Measurements from ENCODE around the gene ATP2C2.

The ATP2C2 gene

GRCh38 chr16:84498223-84498610, 129.9 kb downstream of the ATP2C2 start:
- no peak for DNase-seq (ENCODE audit: low read depth)

GRCh38 chr16:84498859-84499620, 130.7 kb downstream of the ATP2C2 start:
- DNase-seq (ENCODE audit: low read depth), result no peak

DNA sequence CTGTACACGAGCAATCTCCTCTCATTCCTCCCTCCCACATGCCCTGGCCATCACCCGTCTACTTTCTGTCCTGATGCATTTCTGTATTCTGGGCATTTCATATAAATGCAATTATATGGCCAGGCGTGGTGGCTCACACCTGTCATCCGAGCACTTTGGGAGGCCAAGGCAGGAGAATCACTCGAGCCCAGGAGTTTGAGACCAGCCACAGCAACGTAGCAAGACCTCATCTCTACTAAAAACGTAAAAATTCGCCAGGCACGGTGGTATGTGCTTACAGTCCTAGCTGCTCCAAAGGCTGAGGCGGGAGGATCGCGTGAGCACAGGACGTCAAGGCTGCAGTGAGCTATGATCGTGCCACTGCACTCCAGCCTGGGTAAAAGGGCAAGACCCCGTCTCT, 131.3 kb downstream of the ATP2C2 start:
- no peak for DNase-seq (ENCODE audit: low read depth)

GRCh38 chr16:84500531-84500930, 132.2 kb downstream of the ATP2C2 start:
- DNase-seq (ENCODE audit: low read depth), result no peak

DNA sequence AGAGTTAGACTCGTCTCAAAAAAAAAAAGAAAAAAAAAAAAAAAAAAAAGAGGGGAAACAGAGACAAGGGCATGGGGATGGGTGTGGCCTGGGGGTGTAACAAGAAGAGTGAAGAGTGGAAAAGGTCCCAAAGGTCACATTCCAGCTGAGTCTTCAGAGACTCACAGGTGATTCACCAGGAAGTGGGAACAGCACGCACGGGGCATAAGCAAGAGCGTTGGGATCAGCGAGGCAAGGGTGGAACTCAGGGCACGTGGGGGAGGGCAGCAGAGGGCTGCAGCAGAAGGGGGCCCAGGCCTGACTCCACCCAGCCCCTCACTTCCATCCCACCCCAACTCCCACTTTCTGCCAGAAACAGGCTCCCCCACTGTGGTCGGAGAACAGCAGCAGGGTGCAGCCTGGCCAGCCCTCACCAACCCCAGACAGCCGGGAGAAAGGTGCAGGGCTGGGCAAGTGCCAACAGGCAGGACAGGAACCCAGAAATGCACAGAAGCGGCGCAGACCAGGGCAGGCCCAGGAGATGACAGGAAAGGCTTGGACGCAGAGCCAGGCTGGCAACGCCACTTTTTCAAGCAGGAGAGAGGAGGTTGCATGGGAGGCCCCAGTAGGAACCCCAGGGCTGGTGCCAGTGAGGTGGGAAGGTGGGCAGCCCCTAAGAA, 132.9 kb downstream of the ATP2C2 start:
- DNase-seq (ENCODE audit: low read depth), result no peak

GRCh38 chr16:84502075-84502474, 133.7 kb downstream of the ATP2C2 start:
- DNase-seq (ENCODE audit: low read depth), result no peak

GRCh38 chr16:84502581-84502980, 134.2 kb downstream of the ATP2C2 start:
- DNase-seq (ENCODE audit: low read depth), result no peak

DNA sequence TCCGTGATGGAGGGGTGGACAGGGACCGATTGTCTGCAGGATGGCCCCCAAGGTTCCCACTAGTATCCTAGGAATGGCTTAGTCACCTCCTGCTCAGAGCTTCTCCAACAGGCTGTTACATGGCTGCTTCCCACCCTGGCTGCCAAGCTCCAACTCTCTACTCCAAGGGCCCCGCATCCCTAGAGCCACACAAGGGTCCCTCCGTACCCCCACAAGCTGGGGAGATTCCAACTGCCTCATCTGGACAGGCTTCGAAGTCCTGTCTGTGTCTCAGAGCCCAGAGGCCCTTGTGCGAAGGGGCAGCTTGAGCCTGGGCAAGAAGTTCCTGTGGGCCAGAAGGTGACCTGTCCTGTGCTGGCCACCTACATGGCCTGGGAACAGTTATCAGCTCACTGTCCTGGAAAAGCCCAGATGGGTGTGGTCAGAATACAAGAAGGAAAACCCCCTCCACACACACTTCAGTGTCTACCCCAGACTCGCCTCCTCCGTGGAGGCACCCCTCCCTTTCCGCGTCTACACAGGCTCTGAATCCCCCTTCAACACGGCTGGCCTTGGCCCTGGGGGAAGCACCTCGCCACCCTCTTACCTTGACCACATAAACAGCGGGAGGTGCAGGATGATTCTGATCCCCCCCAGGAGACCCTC, 135.5 kb downstream of the ATP2C2 start:
- no peak for DNase-seq (ENCODE audit: low read depth)

DNA sequence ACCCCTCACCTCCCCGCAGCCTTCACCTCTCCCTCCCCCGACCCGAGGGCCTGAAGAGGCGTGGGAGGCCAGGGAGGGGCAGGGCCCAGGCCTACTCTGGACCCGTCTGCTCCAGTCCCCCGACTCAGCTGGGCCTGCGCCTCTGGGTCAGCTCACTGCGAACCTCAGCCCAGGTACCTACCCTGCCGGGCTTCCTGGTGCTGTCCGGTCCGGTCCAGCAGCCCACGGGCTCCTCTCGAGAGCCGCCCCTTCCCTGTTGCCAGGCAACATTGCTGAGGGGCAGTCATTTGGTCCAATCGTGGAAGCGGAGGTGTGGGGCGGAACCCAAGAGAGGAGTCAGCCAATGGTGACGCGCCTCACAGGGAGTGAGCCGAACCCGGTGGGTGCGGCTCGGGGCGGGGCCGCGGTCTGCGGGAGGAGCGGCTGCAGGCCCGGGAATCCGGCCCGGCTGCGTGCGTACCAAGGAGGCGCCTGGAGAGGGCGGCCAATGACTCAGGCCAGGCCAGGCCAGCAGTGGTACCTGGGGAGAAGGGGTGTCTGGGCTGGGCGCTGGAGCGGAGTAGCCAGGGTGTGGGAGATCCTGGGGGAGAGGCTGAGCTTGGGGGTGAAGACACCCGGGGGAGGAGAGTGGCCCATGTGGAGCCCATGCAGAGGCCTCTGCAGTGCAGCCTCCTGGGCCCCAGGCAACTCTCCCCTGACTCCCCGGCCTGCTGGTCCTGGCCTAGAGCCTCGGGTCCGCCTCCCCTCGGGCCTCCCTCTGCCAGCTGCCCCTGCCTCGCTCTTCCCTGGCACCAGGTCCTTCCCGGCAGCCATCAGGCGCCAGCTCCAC, 136.3 kb downstream of the ATP2C2 start, which contains the start of gene MEAK7:
TSS of gene MEAK7 (minus strand) at position 240 of the 829 bp plus-strand sequence. CDS start 6,573 bp downstream, outside the sequence.
- peak; percentile 93 for DNase-seq (ENCODE audit: low read depth)

DNA sequence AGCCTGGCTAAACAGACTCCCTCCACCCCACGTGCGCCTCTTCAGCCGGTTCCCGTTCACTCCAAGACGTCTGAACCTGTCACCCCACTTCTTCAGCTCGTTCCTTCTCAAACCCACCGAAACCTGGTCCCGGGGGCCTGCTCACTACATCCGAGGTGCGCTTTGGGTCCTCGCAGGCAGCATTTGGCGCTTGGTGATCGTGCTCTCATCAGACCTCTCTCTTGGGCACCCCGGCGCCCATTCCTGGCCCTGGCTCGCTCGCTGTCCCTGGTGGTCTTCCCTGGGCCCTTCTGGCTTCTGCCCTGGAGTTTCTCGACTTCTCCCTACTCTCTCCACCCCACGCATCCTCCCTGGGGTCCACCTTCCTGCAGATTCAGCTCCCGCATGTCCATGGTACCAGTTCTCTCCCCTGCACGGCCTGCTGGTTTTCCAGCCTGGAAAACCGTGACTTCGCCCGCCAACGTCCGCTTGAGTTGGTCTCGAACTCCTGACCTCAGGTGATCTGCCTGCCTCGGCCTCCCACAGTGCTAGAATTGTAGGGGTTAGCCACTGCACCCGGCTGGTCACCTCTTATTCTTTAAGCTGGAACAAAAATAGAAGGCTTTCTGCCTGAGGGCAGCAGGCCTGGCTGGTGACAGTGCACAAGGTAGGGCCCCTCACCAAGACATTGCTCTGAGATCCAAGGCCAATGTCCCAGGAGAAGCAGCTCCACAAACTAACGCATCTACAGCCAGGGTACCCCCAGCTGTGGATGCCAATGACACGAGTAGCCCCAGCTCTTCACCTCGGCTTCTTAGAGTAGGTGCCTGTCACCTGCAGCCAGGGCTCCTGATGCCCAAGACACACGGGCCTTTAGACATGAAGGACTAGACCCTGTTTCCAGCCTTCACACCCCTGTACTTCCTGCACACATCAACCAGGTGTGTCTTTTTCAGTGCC, 137.2 kb downstream of the ATP2C2 start:
- no peak for DNase-seq (ENCODE audit: low read depth)

DNA sequence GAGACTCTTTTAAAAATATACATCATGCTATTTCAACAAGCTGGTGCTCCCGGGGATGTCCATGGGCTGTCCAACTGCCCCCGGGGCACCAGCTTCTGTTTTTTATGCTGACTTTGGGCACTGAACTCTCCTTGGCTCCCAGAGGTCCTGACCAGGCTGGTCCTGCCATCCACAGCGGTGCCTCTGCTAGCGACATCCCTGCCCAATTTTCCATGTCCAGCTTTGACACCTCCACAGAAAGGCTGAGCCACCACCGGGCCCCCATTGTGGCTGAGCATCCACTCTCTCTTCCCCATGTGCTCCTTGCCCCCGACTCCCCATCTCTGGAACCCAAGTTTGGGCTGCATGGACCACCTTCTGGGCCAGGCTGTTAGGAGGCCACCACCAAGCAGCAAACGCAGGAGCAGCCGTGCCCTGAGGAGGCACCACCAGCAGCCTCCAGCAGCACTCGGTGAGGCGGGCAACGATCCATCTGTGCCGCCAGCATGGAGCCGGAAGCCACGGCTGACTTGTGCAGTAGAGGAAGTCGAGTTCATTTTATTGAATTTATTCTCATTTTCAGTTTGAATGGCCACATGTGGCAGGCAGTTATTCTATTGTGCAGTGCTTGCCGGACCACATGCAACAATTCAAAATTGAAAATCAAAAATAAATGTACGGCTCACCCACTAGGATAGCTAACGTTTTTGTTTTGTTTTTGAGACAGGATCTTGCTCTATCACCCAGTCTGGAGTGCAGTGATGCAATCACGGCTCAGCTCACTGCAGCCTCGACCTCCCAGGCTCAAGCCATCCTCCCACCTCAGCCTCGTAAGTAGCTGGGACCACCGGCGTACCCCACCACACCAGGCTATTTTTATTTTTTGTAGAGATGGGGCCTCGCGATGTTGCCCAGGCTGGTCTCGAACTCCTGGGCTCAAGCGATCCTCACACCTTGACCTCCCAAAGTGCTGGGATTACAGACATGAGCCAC, 139.0 kb downstream of the ATP2C2 start:
- no peak for DNase-seq (ENCODE audit: low read depth)

- no peak for DNase-seq (ENCODE audit: low read depth)
These were observed 140.2 kb downstream of the ATP2C2 start for GRCh38 chr16:84508502-84508901.

DNA sequence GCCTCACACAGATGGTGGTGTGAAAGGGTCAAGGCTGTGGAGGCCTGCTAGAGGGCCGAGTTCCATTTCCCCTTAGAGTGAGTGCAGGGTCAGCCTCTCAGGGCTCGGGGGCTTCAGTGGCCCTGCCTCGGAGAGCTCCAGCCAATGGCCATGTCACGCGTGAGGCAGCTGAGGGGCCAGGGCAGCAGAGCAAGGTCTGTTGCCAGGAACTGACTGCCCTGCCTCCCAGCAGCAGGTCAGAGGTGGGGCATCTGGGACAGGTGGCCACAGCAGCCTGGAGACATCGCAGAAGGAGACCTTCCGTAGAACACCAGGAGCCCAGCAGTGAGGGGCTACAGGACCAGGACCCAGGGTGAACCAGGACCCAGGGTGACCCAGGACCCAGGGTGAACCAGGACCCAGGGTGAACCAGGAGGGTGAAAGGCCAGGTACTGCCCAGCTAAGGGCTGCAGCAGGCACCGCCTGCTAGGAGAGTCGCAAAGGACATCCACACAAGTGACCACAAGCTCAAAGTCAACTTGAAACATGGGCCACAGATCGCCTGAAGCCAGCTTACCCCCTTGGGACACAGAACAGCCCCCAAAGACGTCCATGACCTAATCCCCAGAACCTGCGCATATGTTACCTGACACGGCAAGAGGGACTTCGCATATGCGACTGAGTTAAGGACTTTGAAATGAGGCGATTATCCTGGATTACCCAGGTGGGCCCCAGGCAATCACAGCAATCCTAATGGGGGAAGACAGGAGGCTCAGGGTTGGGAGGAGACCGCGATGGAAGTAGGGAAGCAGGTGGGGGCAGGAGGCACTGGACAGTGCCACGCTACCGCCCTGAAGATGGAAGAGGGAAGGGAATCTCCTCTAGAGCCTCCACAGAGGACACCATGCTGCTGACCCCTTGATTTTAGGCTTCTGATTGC, 141.0 kb downstream of the ATP2C2 start:
- no peak for DNase-seq (ENCODE audit: low read depth)

GRCh38 chr16:84511180-84511800, 143.0 kb downstream of the ATP2C2 start:
- DNase-seq (ENCODE audit: low read depth), result peak; percentile 75

GRCh38 chr16:84511831-84512230, 143.5 kb downstream of the ATP2C2 start:
- no peak for DNase-seq (ENCODE audit: low read depth)

- DNase-seq (ENCODE audit: low read depth), result no peak
These were observed 144.8 kb downstream of the ATP2C2 start for GRCh38 chr16:84513123-84513522.

DNA sequence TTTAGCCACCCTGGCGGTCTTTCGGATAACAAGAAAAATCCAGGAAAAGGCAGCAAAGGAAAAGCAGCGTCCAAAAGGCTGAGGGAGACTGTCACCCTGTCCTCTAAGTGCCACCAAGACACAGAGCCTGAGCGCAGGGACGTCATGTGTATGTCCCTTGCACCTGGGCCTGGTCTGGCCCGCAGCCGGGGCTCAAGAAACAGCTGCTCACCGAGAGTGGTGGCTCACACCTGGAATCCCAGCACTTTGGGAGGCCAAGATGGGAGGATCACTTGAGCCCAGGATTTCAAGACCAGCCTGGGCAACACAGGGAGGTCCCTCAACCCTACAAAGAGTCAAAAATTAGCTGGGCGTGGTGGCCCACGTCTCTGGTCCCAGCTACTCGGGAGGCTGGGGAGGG, 145.3 kb downstream of the ATP2C2 start:
- no peak for DNase-seq (ENCODE audit: low read depth)
